H7 (cell line): ENCODE data around the gene PRKCH. TPM values are rescaled to one million over a fixed set of nuclear protein-coding genes. Genes with fewer than 3 reads are reported as not detected.

Experiments used
- DNase-seq: peaks from one replicate; pipeline ENCODE4 v3.0.0; 2012
- H3K27me3 ChIP-seq: 2 replicates; pipeline ENCODE4 v1.6.0; 2011; ENCODE audit warnings: mild to moderate bottlenecking, low read length; ENCODE audit not compliant: control insufficient read depth, insufficient read depth
- H3K36me3 ChIP-seq: replicated peaks from 2 replicates; pipeline ENCODE4 v1.5.1; 2011; ENCODE audit warnings: low read length; ENCODE audit not compliant: control insufficient read depth, insufficient read depth
- H3K4me3 ChIP-seq: 2 replicates; pipeline ENCODE4 v1.5.1; 2011; ENCODE audit warnings: low read depth, mild to moderate bottlenecking, control low read depth, low read length, moderate library complexity; ENCODE audit not compliant: insufficient read depth
- total RNA-seq: library from RNA; depleted of rRNA; stranded (reverse); fragments of >200 nt; shearing (Covaris generic); gene quantifications from 2 replicates; pipeline ENCODE4 v1.2.3, GENCODE V29; 2014

Gene PRKCH
- total RNA-seq, 1 experiment from 2014 or later, result 6.3 TPM

GRCh38 chr14:61533513-61534255 is 212.3 kb downstream of the PRKCH start:
- no peak for DNase-seq
- no peaks in the 10 kb centered on the region for H3K27me3 ChIP-seq
- no peak overlapping the region for H3K4me3 ChIP-seq
- no peaks in the 10 kb centered on the region for H3K36me3 ChIP-seq

- Histone ChIP-seq H3K4me3 (no peak overlapping the region), H3K27me3 (no peaks in the 10 kb centered on the region), H3K36me3 (no peaks in the 10 kb centered on the region)
- DNase-seq, result no peak
These were observed 213.7 kb downstream of the PRKCH start for GRCh38 chr14:61535032-61535431.

- no peaks in the 10 kb centered on the region for H3K27me3 ChIP-seq
- H3K4me3 ChIP-seq, result no peak overlapping the region
- no peak for DNase-seq
- H3K36me3 ChIP-seq, result no peaks in the 10 kb centered on the region
These were observed 214.1 kb downstream of the PRKCH start for GRCh38 chr14:61535458-61535857.

GRCh38 chr14:61536661-61537562 is 215.5 kb downstream of the PRKCH start:
- no peaks in the 10 kb centered on the region for H3K27me3 ChIP-seq
- H3K36me3 ChIP-seq, result no peaks in the 10 kb centered on the region
- no peak for DNase-seq
- no peak overlapping the region for H3K4me3 ChIP-seq

- Histone ChIP-seq H3K27me3 (no peaks in the 10 kb centered on the region), H3K36me3 (no peaks in the 10 kb centered on the region), H3K4me3 (no peak overlapping the region)
- peak; percentile 62 for DNase-seq
These were observed 216.4 kb downstream of the PRKCH start for GRCh38 chr14:61537563-61538463.

GRCh38 chr14:61538464-61539022 is 217.2 kb downstream of the PRKCH start:
- no peaks in the 10 kb centered on the region for H3K27me3 ChIP-seq
- no peak overlapping the region for H3K4me3 ChIP-seq
- no peaks in the 10 kb centered on the region for H3K36me3 ChIP-seq
- no peak for DNase-seq

- no peak overlapping the region for H3K4me3 ChIP-seq
- no peak for DNase-seq
- H3K27me3 ChIP-seq, result no peaks in the 10 kb centered on the region
- H3K36me3 ChIP-seq, result no peaks in the 10 kb centered on the region
These were observed 218.3 kb downstream of the PRKCH start for GRCh38 chr14:61539631-61540030.

- no peaks in the 10 kb centered on the region for H3K36me3 ChIP-seq
- no peak overlapping the region for H3K4me3 ChIP-seq
- DNase-seq, result no peak
- no peaks in the 10 kb centered on the region for H3K27me3 ChIP-seq
These were observed 219.6 kb downstream of the PRKCH start for GRCh38 chr14:61540931-61541330.

GRCh38 chr14:61542848-61543790 is 221.7 kb downstream of the PRKCH start:
- H3K4me3 ChIP-seq, result no peak overlapping the region
- no peaks in the 10 kb centered on the region for H3K36me3 ChIP-seq
- H3K27me3 ChIP-seq, result no peaks in the 10 kb centered on the region
- DNase-seq, result no peak

- no peaks in the 10 kb centered on the region for H3K36me3 ChIP-seq
- no peaks in the 10 kb centered on the region for H3K27me3 ChIP-seq
- H3K4me3 ChIP-seq, result no peak overlapping the region
- no peak for DNase-seq
These were observed 222.6 kb downstream of the PRKCH start for GRCh38 chr14:61543946-61544345.

- no peaks in the 10 kb centered on the region for H3K36me3 ChIP-seq
- no peaks in the 10 kb centered on the region for H3K27me3 ChIP-seq
- H3K4me3 ChIP-seq, result no peak overlapping the region
- DNase-seq, result no peak
These were observed 223.3 kb downstream of the PRKCH start for GRCh38 chr14:61544448-61545330.

GRCh38 chr14:61545726-61546455 is 224.5 kb downstream of the PRKCH start:
- Histone ChIP-seq H3K36me3 (no peaks in the 10 kb centered on the region), H3K4me3 (no peak overlapping the region), H3K27me3 (no peaks in the 10 kb centered on the region)
- no peak for DNase-seq
